MV-4-11 (cell line): Measurements from ENCODE around the gene ARRB1.

ENCODE experiments used
- DNase-seq: peaks from one replicate; lab custom pipeline; 2025; lab: John Stamatoyannopoulos, UW

Gene ARRB1

GRCh38 chr11:75301131-75301530, 50.3 kb downstream of the ARRB1 start:
- DNase-seq: no peak

- no peak for DNase-seq
Observed at GRCh38 chr11:75298976-75299260, 52.5 kb downstream of the ARRB1 start.

GRCh38 chr11:75298191-75298975, 53.1 kb downstream of the ARRB1 start:
- no peak for DNase-seq

GRCh38 chr11:75293903-75294302, 57.6 kb downstream of the ARRB1 start:
- no peak for DNase-seq

DNA sequence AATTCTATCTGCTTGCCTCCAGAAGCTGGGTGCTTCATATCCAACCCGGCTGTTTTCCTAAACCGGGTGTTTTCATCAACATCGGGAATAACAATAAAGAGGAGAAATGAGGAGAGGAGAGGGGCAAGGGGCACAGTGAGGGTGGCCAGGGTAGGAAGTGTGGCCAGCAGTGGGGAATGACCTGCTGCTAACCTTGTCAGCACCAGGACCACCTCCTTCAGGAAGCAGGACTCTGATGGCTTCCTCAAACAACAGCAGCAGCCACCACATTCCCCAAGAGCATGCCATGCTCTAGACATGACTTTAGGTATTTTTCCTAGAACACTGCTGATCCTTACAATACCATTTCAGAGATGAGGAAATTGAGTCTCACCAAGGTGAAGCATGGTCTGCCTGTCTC, 58.5 kb downstream of the ARRB1 start:
- no peak for DNase-seq

DNA sequence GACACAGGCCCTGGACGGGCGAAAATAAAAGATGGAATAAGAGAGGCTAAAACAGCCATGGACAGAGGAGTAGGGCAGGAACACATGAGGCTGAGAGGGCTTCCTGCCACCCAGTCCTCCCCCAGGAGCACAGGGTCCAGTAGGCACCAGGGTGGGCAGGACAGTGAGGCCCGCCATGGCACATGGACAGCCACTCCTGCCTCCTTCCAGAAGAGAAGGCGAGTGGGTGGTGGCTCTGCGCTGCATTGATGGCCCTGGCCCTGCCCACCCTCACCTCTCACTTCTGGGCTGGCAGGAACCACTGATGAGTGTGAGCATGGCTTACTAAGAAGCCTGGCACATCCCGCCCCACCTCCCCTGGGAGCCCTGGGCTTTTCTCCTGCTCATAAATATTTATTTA, 59.7 kb downstream of the ARRB1 start:
- DNase-seq: no peak

DNA sequence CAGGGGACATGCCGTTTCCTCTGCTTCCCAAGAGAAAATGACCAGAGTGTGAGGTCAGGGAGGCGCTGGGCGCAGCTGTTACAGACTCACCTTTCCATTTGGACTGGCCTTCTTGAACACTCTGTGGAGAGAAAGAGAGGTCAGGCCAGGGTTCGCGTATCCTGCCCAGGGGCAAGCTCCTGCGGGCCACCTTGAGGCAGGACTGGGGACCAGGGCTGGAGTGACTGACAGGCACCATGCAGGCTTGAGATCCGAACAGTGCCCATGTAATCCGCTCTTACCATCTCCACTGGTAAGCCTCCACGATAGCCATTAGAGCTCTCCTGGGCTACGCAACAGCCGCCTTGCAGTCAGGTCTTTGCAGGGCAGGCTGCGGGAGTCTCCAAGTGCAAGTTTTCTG, 61.5 kb downstream of the ARRB1 start:
- no peak for DNase-seq

DNA sequence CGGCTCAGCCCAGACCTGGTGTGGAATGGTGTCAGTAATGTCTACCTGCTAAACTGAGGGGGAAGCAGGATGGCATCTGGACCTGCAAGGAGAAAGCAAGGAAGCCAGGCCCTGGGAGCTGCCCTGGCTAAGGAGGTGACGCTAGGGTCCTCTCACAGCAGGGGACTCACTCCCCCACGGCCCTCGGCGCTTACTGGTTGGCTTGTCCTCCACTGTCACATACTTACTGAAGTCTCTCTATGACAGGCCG, 62.0 kb downstream of the ARRB1 start:
- no peak for DNase-seq

DNA sequence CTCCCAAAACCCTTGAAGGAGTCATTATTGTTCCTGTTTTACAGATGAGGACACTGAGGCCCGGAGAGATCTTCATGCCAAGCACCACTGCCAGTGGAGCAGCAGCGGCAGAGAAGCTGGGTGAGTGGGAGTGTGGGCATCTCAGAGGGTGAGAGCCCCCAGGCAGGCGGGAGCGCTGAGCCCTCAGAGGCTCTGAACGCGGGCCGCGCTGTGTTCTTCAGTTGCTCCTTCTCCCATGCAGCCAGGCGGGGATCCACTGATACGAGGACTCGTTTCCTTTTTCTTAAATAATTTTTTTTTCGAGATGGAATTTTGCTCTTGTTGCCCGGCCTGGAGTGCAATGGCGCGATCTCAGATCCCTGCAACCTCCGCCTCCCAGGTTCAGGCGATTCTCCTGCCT, 63.9 kb downstream of the ARRB1 start:
- DNase-seq: no peak

DNA sequence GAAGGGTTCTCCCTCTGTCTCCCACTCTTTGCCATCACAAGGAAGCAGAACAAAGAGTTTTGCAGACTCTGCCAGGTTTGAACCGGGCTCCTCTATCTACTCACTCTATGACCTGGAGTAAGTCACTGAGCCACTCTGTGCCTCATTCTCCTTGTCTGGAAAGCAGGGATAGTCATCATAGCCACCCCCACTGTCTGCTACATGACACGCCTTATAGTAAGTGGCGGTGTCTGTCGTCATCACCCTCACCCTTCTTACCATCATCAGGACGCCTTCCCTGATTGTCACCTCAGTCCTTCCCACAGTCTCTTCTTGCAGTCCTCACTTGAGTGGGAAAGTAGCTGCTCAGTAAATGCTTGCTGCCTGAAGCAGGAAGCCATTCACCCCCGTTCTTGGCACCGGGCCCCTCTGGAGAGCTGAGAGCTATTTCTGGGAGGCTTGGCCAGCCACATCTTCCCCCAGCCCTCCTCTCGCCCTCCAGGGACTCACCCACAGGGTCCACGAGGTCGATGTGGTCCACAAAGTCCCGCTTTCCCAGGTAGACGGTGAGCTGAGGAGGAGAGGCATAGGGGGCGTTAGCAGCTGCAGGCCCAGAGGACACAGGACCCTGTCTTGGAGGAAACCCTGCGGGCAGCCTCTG, 64.5 kb downstream of the ARRB1 start:
- DNase-seq: no peak

DNA sequence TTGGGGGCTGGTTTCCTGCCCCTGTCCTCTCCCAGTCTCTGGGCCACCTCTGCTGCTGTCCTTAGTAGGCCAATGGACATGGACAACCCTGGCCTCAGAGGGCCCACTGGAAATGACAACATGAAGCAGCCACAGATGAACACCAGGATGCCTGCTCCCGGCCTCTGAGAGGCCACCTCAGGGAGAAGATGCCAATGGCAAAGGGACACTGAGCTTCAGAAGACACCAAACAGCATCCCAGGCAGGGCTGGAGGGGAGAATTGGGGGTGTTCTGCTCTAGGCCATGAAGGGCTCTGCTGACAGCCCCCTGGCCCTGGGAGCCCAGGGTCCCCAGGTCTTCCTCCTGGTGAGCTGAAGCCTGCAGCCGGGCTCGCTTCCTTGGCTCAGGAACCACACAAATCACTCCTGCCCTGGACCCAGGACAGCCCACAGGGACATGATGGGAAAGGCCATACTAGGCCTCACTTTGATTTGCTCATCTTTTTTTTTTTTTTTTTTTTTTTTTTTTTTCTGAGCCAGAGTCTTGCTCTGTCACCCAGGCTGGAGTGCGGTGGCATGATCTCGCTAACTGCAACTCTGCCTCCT, 65.6 kb downstream of the ARRB1 start:
- no peak for DNase-seq

DNA sequence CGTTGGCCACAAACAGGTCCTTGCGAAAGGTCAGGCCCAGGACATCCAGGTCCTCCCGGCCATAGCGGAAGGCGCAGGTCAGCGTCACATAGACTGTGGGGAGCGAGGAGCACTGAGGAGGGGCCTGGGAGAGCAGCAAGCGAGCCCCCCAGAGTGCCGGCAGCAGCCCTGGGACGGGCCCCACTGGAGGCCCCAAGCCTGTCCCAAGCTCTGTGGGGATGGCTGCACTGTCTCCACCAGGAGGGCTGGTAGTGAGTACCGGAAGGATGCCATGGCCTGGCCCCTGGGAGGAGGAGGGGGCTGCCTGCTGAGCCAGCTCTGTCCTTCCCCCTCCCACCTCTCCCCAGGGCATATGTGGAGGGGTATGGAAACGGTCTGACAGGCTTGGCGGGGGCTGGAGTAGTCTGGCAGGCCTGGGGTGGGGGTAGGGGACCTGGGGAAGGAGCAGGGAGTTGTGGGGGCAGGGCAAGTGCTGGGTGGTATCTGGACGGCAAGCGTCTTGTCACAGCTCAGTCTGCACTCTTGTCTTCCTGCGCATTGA, 68.0 kb downstream of the ARRB1 start:
- DNase-seq: no peak

GRCh38 chr11:75281469-75282095, 69.9 kb downstream of the ARRB1 start:
- DNase-seq: no peak

DNA sequence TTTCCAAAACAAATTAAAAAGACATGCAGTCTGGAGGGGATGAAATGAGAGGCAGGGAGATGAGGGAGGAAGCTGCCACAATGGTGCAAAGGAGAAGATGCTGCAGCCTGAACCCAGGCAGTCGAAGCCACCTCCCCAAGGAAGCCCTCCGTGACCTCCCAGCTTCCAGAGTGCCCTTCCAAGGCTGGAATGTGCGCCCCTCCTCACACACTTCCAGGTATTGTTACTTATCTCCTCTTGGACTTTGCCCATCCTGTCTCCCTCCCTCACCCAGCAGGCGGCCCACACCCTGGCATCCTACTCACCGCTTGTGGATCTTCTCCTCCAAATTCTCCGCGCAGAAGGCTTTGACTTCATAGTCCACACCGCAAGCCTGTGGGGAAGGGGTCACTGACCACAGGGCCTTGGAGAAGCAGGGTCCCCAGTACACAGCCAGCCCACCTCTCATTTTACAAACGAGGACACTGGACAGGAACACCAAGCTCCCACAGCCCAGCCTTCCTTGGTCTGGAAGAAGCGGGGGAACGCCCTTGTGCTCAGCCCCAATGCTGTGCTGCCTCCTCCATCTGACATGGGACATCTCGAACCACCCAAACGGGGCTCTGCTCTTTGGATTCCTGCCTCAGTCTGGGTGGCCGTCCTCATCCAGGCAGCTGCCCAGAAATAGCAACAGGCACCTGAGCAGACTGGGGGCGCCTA, 70.5 kb downstream of the ARRB1 start:
- DNase-seq: no peak

DNA sequence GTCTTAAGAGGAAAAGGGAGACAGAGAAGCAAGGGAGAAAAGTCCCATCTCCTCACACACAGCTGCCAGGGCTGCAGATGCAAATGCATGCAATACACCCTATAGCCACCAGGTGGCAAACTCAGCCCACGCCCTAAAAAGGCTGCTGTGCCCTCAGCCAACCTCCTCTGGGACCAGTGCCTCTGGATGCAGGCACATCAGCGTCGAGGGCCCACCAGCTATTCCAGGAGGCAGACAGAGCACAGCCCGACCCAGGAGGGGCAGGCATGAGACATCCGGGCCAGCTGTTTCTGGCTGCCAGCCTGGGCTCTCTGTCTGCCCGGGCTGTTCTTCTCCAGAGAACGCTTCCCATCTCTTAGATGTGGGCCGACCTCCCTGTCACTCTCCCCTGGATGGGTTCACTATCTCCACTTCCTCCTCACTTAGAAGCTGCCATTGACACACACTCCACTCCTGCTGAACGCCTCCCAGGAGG, 71.2 kb downstream of the ARRB1 start:
- DNase-seq: peak; percentile 56

DNA sequence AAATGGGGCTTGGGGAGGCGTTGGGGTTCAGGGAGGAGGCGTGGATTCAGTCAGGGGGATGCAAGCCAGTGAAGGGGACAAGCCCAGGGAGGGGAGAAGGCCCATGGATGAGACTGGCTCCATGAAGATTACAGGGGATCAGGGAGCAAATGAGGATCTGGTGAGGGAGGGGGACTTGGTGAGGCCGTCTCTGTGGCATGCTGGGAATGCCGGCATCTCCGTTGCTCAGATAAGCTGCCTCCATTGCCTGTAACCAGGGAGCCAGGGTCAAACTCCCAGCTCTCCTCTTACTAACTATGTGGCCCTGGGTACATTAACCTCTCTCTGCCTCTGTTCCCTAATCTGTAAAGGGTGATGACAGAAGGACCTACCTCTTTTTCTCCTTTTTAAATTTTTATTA, 72.2 kb downstream of the ARRB1 start:
- DNase-seq: no peak

DNA sequence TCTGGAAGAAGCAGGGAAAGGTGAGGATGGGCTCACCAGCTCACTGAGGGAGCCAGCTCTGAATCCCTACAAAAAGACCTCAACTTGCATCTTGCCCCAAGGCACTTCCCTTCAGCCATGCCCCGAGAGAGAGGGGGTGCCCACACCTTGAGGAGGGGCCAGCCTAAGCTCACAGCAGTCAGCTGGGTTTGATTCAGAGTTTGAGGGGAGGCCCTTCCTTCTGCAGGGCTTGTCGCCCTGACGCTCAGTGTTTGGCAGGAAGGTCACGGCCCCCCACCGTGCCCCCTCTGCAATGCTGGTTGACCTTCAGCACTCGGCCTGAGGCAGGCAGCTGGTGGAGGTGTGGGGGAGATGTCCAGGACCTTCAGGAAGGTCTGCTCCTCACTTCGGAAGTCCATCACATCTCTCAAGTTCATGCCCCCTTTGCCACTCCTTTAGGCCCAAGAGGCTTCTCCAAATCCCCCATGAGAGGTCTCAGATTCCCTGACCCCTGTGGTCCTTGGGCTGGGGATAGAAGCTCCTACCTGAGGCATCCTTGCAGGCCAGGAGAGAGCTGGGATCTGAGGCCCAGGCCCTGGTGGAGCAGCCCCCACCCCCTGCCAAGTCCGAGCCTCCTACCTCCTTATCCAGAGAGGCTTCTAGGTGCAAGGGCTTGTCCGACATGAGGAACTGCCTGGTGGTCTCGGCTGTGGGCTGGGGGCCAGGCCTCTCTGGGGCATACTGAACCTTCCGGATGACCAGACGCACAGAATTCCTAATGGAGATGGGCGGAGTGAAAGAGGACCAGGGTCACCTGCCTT, 73.3 kb downstream of the ARRB1 start:
- DNase-seq: no peak

GRCh38 chr11:75277211-75277805, 74.2 kb downstream of the ARRB1 start:
- no peak for DNase-seq

GRCh38 chr11:75276686-75277085, 74.8 kb downstream of the ARRB1 start:
- no peak for DNase-seq

DNA sequence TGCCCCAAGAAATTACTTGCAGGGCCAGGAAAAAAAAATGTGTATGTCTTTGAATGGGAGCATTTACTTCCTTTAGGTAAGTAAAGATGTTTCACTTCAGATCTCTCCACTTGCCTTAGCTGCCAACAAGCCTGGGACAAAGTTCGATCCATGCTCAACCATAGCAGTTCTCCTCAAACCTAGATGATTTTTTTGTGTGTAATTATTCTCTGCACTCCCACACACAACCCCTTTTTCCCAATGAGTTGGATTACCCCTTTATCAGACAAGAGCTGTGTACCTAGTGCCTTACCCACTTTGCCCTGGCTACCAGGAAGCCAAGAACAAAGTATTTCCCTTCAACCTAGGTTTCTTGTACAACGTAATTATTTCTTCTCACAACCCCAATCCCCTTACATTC, 75.3 kb downstream of the ARRB1 start:
- no peak for DNase-seq

GRCh38 chr11:75275581-75275980, 75.9 kb downstream of the ARRB1 start:
- DNase-seq: no peak
